LNCAP (cell line): Measurements from ENCODE around the gene NOL7.

Experiments
- CTCF ChIP-seq: fragments of 450-650 bp; IDR thresholded peaks from 2 replicates; pipeline ENCODE4 v1.5.1; 2017; ENCODE audit warnings: mild to moderate bottlenecking

Gene NOL7

GRCh38 chr6:13600036-13600435, 15.1 kb upstream of the NOL7 start:
- no peak for TF ChIP-seq CTCF

GRCh38 chr6:13604135-13604534, 11.0 kb upstream of the NOL7 start:
- no peak for TF ChIP-seq CTCF

- TF ChIP-seq CTCF: no peak
Observed at GRCh38 chr6:13604546-13605416, 10.4 kb upstream of the NOL7 start.

- TF ChIP-seq CTCF: no peak
Observed at GRCh38 chr6:13605634-13606033, 9.5 kb upstream of the NOL7 start.

GRCh38 chr6:13611715-13612114, 3.4 kb upstream of the NOL7 start:
- TF ChIP-seq CTCF: no peak

- no peak for TF ChIP-seq CTCF
Observed at GRCh38 chr6:13613029-13613594, 2.0 kb upstream of the NOL7 start.

GRCh38 chr6:13614126-13614925, 809 bp upstream of the NOL7 start:
- TF ChIP-seq CTCF: no peak
